RWPE2 (cell line): ENCODE measurements around the gene MLST8.

Experiments
- ATAC-seq: fragments of 200-7000 bp; cut with Tn5 transposase; 3 replicates; pipeline ENCODE4 v1.9.1; 2021; ENCODE audit warnings: low read depth
- DNase-seq: peaks from one replicate; pipeline ENCODE4 v3.0.0-alpha.2; 2020; ENCODE audit warnings: low spot score
- H3K27ac ChIP-seq: fragments of 450-650 bp; 2 replicates; pipeline ENCODE4 v1.5.1; 2017; ENCODE audit warnings: mild to moderate bottlenecking; ENCODE audit not compliant: poor library complexity, severe bottlenecking
- H3K27me3 ChIP-seq: fragments of 250-450 bp; sonication (Bioruptor Pico); 2 replicates; pipeline ENCODE4 v1.5.1; 2021; ENCODE audit warnings: mild to moderate bottlenecking, moderate library complexity; ENCODE audit not compliant: insufficient read depth, poor library complexity, severe bottlenecking
- H3K36me3 ChIP-seq: fragments of 250-450 bp; sonication (Bioruptor Pico); 2 replicates; pipeline ENCODE4 v1.5.1; 2020; ENCODE audit warnings: low read depth, mild to moderate bottlenecking, moderate library complexity
- H3K4me1 ChIP-seq: fragments of 250-450 bp; sonication (Bioruptor Pico); 2 replicates; pipeline ENCODE4 v1.5.1; 2021; ENCODE audit warnings: mild to moderate bottlenecking, moderate library complexity; ENCODE audit not compliant: insufficient read depth, poor library complexity, severe bottlenecking
- H3K4me3 ChIP-seq: fragments of 250-450 bp; sonication (Bioruptor Pico); 2 replicates; pipeline ENCODE4 v1.5.1; 2021; ENCODE audit warnings: mild to moderate bottlenecking, moderate library complexity; ENCODE audit not compliant: severe bottlenecking
- H3K9me3 ChIP-seq: fragments of 250-450 bp; sonication (Bioruptor Pico); 2 replicates; pipeline ENCODE4 v1.5.1; 2021; ENCODE audit warnings: mild to moderate bottlenecking, moderate library complexity; ENCODE audit not compliant: severe bottlenecking
- TF ChIP-seq, protein P1 (sequence below): fragments of 450-650 bp; IDR thresholded peaks from one replicate; pipeline ENCODE4 v1.5.1; 2017; ENCODE audit warnings: mild to moderate bottlenecking, moderate library complexity; ENCODE audit not compliant: poor library complexity, severe bottlenecking

MLST8 gene

DNA sequence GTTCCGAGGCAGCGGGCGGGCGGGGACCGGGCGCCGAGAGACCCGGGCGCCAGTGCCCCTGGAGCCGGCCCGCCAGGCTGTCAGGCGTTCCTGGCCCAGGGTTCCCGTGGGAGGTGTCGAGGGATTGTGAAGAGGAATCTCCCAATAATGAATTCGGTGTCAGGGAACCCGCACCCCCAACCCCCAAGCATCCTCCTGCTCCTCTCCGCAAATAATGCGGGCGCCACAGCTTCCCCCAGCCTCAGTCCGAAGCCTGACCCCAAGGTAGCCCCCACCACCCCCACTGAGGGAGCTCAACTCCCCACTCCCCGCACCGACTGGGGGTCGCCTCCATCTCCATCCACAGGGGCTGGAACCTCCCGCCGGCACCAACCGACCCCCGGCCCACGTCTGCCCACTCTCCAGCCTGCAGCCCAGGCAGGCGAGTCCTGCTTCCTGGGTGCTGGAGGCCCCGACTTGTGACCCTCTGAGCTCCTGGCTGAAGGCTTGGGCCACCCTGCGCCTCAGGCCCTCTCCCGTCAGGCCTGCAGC lies 8.2 kb upstream of the MLST8 start:
- Histone ChIP-seq H3K4me3 (peak overlapping the region; percentile 20), H3K4me1 (no peaks in the 10 kb centered on the region), H3K27ac (no peak overlapping the region), H3K36me3 (no peaks in the 10 kb centered on the region), H3K9me3 (no peaks in the 10 kb centered on the region), H3K27me3 (peaks cover 9% of the 10 kb centered on the region)
- ATAC-seq (no peak), DNase-seq (no peak)
- TF ChIP-seq, protein P1, sequence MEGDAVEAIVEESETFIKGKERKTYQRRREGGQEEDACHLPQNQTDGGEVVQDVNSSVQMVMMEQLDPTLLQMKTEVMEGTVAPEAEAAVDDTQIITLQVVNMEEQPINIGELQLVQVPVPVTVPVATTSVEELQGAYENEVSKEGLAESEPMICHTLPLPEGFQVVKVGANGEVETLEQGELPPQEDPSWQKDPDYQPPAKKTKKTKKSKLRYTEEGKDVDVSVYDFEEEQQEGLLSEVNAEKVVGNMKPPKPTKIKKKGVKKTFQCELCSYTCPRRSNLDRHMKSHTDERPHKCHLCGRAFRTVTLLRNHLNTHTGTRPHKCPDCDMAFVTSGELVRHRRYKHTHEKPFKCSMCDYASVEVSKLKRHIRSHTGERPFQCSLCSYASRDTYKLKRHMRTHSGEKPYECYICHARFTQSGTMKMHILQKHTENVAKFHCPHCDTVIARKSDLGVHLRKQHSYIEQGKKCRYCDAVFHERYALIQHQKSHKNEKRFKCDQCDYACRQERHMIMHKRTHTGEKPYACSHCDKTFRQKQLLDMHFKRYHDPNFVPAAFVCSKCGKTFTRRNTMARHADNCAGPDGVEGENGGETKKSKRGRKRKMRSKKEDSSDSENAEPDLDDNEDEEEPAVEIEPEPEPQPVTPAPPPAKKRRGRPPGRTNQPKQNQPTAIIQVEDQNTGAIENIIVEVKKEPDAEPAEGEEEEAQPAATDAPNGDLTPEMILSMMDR, result no peak

DNA sequence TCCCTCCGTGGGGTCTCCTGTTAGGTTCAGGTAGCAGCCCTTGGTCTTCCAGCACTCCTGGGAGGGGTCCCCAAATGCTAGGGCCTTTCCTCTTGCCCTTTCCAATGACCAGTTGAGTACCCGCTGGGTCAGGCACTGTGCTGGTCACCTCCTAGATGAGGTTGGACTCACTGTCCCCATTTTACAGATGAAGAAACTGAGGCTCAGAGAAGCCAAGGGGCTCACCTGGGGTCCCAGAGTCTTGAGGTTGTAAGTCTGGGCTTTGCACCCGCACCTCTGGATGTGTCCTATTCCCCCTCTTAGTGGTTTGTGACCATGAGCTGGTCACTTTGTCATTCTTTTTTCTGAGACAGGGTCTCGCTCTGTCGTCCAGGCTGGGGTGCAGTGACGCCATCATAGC lies 7.5 kb upstream of the MLST8 start:
- peaks cover 9% of the 10 kb centered on the region for H3K27me3 ChIP-seq
- no peaks in the 10 kb centered on the region for H3K9me3 ChIP-seq
- DNase-seq (no peak), ATAC-seq (no peak)
- H3K4me1 ChIP-seq, result no peaks in the 10 kb centered on the region
- H3K36me3 ChIP-seq, result no peaks in the 10 kb centered on the region
- H3K4me3 ChIP-seq, result no peak overlapping the region
- no peak overlapping the region for H3K27ac ChIP-seq
- TF ChIP-seq, protein P1, result no peak

DNA sequence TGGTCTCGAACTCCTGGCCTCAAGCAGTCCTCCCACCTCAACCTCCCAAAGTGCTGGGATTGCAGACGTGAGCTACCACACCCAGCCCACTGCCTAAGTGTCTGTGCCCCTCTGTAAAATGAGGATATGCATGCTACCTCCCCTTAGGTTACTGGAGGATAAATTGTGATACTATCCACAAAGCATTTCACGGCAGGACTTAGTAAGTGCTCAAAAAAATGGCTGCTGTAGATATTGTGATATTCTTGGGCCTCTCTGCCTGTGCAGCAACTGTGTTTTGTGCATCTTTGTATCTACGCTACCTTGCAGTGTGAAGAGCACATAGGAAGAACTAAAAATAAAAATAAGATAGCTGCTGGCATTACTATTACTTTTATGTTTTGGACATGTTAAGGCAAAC lies 7.0 kb upstream of the MLST8 start:
- Histone ChIP-seq H3K27me3 (peaks cover 9% of the 10 kb centered on the region), H3K4me3 (no peak overlapping the region)
- no peak for ATAC-seq

DNA sequence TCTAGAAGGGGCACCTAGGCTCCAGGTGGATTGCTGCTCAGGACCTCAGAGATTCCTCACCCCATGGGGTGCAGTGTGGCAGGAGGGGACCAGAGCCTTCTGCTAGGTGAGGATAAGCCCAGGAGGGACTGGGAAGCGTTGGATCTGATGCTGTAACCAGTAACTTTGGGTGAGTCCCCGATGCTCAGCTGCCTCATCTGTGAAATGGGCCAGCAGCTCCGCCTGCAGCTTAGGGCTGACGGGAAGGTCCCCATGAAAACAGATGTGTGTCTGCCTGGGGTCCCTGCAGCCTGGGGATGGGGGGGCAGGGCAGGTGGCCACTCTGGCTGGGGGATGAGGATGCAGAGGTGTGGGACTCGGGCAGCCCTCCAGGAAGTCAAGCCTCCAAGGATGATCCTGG lies 6.2 kb upstream of the MLST8 start:
- Histone ChIP-seq H3K36me3 (no peaks in the 10 kb centered on the region), H3K9me3 (no peaks in the 10 kb centered on the region), H3K27ac (no peak overlapping the region), H3K4me3 (no peak overlapping the region), H3K4me1 (no peaks in the 10 kb centered on the region), H3K27me3 (peaks cover 9% of the 10 kb centered on the region)
- DNase-seq, result no peak
- no peak for ATAC-seq
- TF ChIP-seq, protein P1, result no peak

More for the DNA sequence above, 7.0 kb upstream of the MLST8 start:
- no peaks in the 10 kb centered on the region for H3K36me3 ChIP-seq
- TF ChIP-seq, protein P1, result no peak
- DNase-seq, result no peak
- no peaks in the 10 kb centered on the region for H3K4me1 ChIP-seq
- H3K27ac ChIP-seq, result no peak overlapping the region
- H3K9me3 ChIP-seq, result no peaks in the 10 kb centered on the region

DNA sequence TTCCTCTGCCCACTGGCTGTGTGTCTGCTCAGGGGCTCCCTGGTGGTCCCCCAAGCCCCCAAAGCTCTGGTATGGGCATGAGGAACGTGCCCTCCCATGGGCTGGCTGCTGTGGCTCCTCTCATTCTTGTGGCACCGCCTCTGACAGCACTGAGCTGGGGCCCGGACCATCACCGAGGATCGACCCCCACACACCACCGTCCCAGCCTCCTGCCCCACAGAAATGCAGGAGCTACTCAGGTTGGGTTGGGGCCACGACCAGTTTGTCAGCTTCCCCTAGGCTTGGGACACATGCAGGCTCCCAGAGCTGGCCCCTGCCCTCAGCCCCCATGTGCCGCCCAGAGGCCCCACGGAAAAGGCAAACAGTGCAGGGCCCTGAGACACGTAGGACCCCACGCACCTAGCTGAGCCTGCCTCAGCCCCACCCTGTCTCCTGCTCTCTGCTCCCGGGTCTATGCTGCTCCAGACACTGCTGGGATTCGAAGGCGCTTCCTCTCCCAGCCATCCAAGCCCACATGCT lies 5.6 kb upstream of the MLST8 start:
- Histone ChIP-seq H3K9me3 (no peaks in the 10 kb centered on the region), H3K4me3 (no peak overlapping the region), H3K36me3 (no peaks in the 10 kb centered on the region), H3K4me1 (no peaks in the 10 kb centered on the region), H3K27me3 (peaks cover 9% of the 10 kb centered on the region), H3K27ac (no peak overlapping the region)
- ATAC-seq, result no peak
- DNase-seq, result peak; percentile 55
- TF ChIP-seq, protein P1, result no peak
